Esophagus squamous epithelium (tissue), 5 donors: ENCODE data around the gene LAPTM4A. TPM values are rescaled to one million over a fixed set of nuclear protein-coding genes. Genes with fewer than 3 reads are reported as not detected.

ENCODE experiments used
- DNase-seq: peaks from one replicate; lab custom pipeline; 2025; lab: John Stamatoyannopoulos, UW
- H3K27ac ChIP-seq, 4 donors: fragments of 200-600 bp; sonication (generic); one replicate each; pipeline ENCODE4 v1.5.1; 2016 to 2019; ENCODE audit warnings: mild to moderate bottlenecking in 1 of 4
- H3K27me3 ChIP-seq, 4 donors: fragments of 200-600 bp; sonication (generic); 1 replicate in 3 of 4; 2 replicates in 1 of 4; pipeline versions ENCODE4 v1.5.1 to v1.6.0; 2017 to 2021; ENCODE audit warnings: antibody characterized with exemption in 1 of 4
- H3K36me3 ChIP-seq, 3 donors: fragments of 200-600 bp; sonication (generic); one replicate each; pipeline ENCODE4 v1.5.1; 2016 to 2019
- H3K4me1 ChIP-seq, 3 donors: fragments of 200-600 bp; sonication (generic); one replicate each; pipeline ENCODE4 v1.5.1; 2017 to 2019
- H3K4me3 ChIP-seq, 4 donors: fragments of 200-600 bp; sonication (generic); 1 replicate in 3 of 4; 2 replicates in 1 of 4; pipeline ENCODE4 v1.5.1; 2016 to 2019; ENCODE audit warnings: mild to moderate bottlenecking in 2 of 4, moderate library complexity in 1 of 4
- H3K9me3 ChIP-seq, 3 donors: fragments of 200-600 bp; sonication (generic); one replicate each; pipeline ENCODE4 v1.5.1; 2016 to 2019
- CTCF ChIP-seq, 6 experiments: fragments of 450-650 bp in 4 of 6; fragments of 200-600 bp in 2 of 6; sonication (generic) in 2 of 6; IDR thresholded peaks; one replicate each; pipeline ENCODE4 v1.5.1; 2016 to 2019; ENCODE audit warnings: antibody characterized with exemption in 6 of 6, mild to moderate bottlenecking in 4 of 6, moderate library complexity in 4 of 6
- POLR2A ChIP-seq, 4 donors: fragments of 450-650 bp; IDR thresholded peaks; one replicate each; pipeline ENCODE4 v1.6.1; 2017; ENCODE audit warnings: antibody characterized with exemption in 4 of 4, mild to moderate bottlenecking in 4 of 4, moderate library complexity in 3 of 4
- WGBS, 2 donors: methylation state at CpG; one replicate each; pipeline ENCODE4 v1.1.5; 2018; 5-methylcytosine and 5-hydroxymethylcytosine counted together
- intact Hi-C: fragments of 100-400 bp; cut with DNase I; formaldehyde crosslinking; loops from one replicate; pipeline ENCODE4 v1.15.0; 2022
- total RNA-seq, 4 donors: library from RNA; depleted of rRNA; stranded (reverse); fragments of >200 nt; gene quantifications; one replicate each; pipeline ENCODE4 v1.1.0, GENCODE V29; 2016
- donor health status: DM: yes; HTN: yes; CAD: no.

LAPTM4A gene
- total RNA-seq, 4 donors from 2014 or later, result 71.0 to 144 (median 98.2) TPM

DNA sequence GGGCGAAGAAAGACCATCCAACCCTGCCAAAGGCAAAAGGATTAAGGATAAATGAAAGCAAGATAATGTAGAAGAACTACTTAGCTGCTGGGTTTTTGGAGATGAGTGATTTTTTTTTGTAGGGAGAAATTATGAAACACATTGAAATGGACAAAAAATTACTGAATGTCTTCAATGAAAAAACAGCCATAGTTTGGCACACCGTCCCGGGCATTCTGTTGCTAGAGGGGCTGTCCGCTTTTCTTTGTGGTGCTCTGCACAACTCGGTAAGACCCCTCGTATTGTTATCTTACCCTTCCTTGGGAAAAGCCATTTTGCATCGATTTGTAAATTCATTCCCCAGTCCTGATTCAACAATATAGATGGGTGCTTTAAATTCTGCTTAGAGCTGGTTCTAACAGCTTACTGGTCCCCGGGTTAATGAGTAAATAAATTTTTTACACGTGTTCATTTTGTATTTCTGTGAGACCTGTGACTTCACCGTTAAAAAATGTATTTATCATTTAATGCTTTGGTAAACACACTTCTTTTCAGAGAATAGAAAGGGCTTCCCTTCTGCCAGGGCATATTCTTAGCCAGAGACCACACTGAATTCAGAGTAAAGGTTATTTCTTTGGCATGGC is 912 bp upstream of the LAPTM4A start:
- TF ChIP-seq CTCF (IDR thresholded peaks at IDR 0.05) (peak in 1 of 6 experiments; percentile 2), POLR2A (IDR thresholded peaks at IDR 0.05) (no peak)
- Histone ChIP-seq H3K27me3 (no peaks in the 10 kb centered on the region), H3K4me3 (peak overlapping the region; percentile 72 to 96 (median 83)), H3K9me3 (no peaks in the 10 kb centered on the region), H3K4me1 (peaks cover 18 to 48% (median 22%) of the 10 kb centered on the region in 3 donors), H3K27ac (peak overlapping the region; percentile 97 to 99 (median 98)), H3K36me3 (no peaks in the 10 kb centered on the region)
- no peak for DNase-seq
- intact Hi-C loops, result no loop called here
- WGBS, 2 donors, result 0 to 1% methylated on average over 9 to 10 of the region's 10 CpGs

DNA sequence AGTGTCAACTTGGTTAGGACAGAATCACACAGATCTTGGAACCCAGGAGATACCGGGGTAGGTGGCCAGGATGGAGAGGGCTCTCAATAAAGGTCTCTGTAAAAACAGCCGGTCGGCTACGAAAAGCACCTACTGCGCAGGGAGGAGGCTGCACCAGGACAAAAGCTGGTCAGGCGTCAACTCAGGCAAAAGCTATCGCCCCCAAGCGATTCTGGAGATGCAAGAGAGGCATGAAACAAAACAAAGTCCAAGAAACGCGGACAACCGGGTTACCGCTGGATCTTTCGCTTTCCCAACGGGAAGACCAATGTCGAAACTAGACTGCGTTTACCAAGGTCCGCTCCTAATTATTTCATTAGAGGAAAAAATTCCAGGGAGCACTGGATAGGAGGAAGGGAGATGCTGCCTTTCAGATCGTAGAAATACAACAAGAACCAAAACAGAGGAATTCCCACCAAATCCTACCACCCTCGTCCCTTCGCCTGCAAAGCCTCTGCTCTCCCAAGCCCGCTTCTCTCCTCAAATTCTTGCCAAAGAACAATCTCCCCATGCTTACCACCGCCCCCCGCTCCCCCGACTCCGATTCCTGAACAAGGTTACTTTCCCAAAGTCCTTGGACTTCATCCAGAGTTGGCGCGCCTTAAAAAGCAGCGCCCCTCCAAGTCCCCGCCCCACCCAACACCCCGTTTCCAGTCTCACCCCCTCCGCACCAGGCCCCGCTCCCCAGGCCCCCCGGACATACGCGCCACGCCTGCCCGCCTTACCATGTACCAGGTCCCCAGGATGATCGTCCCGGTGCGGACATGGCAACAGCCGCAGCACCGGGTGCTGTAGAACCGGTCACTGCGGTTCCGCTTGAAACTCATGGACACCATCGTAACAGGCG is 539 bp downstream of the LAPTM4A start:
- peaks cover 18 to 61% (median 22%) of the 10 kb centered on the region in 3 donors for H3K4me1 ChIP-seq
- peak overlapping the region; percentile 72 to 96 (median 83) for H3K4me3 ChIP-seq
- no peak for TF ChIP-seq CTCF (IDR thresholded peaks at IDR 0.05)
- TF ChIP-seq POLR2A (IDR thresholded peaks at IDR 0.05), result no peak
- H3K27me3 ChIP-seq, result no peaks in the 10 kb centered on the region
- H3K36me3 ChIP-seq, result peaks cover 0 to 9% (median 0%) of the 10 kb centered on the region in 3 donors
- no peak for DNase-seq
- H3K9me3 ChIP-seq, result no peaks in the 10 kb centered on the region
- intact Hi-C loops, result no loop called here
- peak overlapping the region; percentile 97 to 99 (median 98) for H3K27ac ChIP-seq
- 0 to 1% methylated on average over 29 to 33 of the region's 47 CpGs for WGBS, 2 donors

- Histone ChIP-seq H3K36me3 (peaks cover 0 to 9% (median 0%) of the 10 kb centered on the region in 3 donors), H3K9me3 (no peaks in the 10 kb centered on the region), H3K27ac (peak overlapping the region; percentile 97 to 99 (median 98)), H3K4me3 (peak overlapping the region; percentile 72 to 96 (median 83)), H3K4me1 (peaks cover 23 to 68% (median 29%) of the 10 kb centered on the region in 3 donors), H3K27me3 (no peaks in the 10 kb centered on the region)
- intact Hi-C loops, result no loop called here
- peak in 1 of 4 donors; percentile 23 for TF ChIP-seq POLR2A (IDR thresholded peaks at IDR 0.05)
- TF ChIP-seq CTCF (IDR thresholded peaks at IDR 0.05), result no peak
- 0 to 1% methylated on average over 10 of the region's 10 CpGs for WGBS, 2 donors
- DNase-seq, result no peak
These were observed 1.3 kb downstream of the LAPTM4A start for GRCh38 chr2:20050104-20050645.

DNA sequence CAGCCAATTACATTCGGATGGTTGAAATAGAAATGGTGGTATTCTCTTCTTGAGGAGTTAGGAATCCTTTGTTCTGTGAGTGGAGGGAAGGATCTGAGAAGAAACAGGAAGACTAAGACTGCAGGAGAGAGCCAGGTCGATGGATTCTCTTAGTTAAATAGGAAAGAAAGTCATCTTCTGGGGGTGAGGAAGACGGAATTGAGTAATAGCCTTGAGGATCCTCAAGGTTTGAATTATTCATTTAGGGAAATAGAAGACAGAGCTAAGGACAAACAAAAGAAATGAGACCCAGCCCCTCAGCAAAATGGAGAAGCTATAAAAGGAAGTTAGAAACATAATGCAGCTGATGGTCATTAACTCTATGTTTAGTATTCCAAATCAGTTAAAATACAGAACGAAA is 1.8 kb downstream of the LAPTM4A start:
- intact Hi-C loops, result no loop called here
- DNase-seq, result no peak

More for the DNA sequence above, 1.8 kb downstream of the LAPTM4A start:
- Histone ChIP-seq H3K4me1 (peaks cover 23 to 73% (median 33%) of the 10 kb centered on the region in 3 donors), H3K27ac (peak overlapping the region; percentile 97 to 99 (median 98)), H3K9me3 (no peaks in the 10 kb centered on the region), H3K36me3 (peaks cover 0 to 9% (median 0%) of the 10 kb centered on the region in 3 donors), H3K4me3 (peak overlapping the region; percentile 72 to 96 (median 83)), H3K27me3 (no peaks in the 10 kb centered on the region)
- WGBS, 2 donors, result 1 to 5% methylated on average over 4 of the region's 4 CpGs
- TF ChIP-seq CTCF (IDR thresholded peaks at IDR 0.05) (no peak), POLR2A (IDR thresholded peaks at IDR 0.05) (no peak)
